H1 (cell line): ENCODE results near the gene CTNNA3. TPM values are rescaled to one million over a fixed set of nuclear protein-coding genes. Genes with fewer than 3 reads are reported as not detected.

Experiments
- CTCF ChIA-PET: fragments of 300-600 bp; sonication (Branson Sonifier 250); formaldehyde crosslinking; loops from one replicate; lab custom pipeline; 2021; ENCODE audit not compliant: partially characterized antibody; lab: Charles Lee
- POLR2A ChIA-PET: fragments of 300-600 bp; sonication (Branson Sonifier 250); formaldehyde crosslinking; loops from one replicate; lab custom pipeline; 2021; ENCODE audit warnings: inconsistent platforms; ENCODE audit not compliant: partially characterized antibody; lab: Charles Lee
- DNase-seq, 2 experiments: peaks; one replicate each; pipeline versions ENCODE4 v3.0.0 to v3.0.0-alpha.2; 2010 to 2022; ENCODE audit warnings: low spot score in 2 of 2, low read depth in 1 of 2, mixed read lengths in 1 of 2
- FAIRE-seq: peaks from 2 replicates; lab custom pipeline; 2011; peaks lifted over from hg19 to GRCh38; lab: Jason Lieb, UNC
- H2AFZ ChIP-seq: 2 replicates; pipeline ENCODE4 v1.8.1; 2012; ENCODE audit warnings: low read length, inconsistent platforms
- H2AK5ac ChIP-seq: 2 replicates; pipeline ENCODE4 v1.6.1; 2013; ENCODE audit warnings: low read depth, low read length
- H2BK120ac ChIP-seq: replicated peaks from 2 replicates; pipeline ENCODE3; 2013; ENCODE audit warnings: low read depth, low read length, inconsistent platforms
- H2BK12ac ChIP-seq: 2 replicates; pipeline ENCODE4 v1.6.1; 2013; ENCODE audit warnings: low read depth, low read length
- H2BK15ac ChIP-seq: 2 replicates; pipeline ENCODE4 v1.6.1; 2013; ENCODE audit warnings: low read length
- H2BK20ac ChIP-seq: 2 replicates; pipeline ENCODE4 v1.6.1; 2013; ENCODE audit warnings: low read length
- H2BK5ac ChIP-seq: 2 replicates; pipeline ENCODE4 v1.6.1; 2013; ENCODE audit warnings: low read depth, low read length
- H3K14ac ChIP-seq: 2 replicates; pipeline ENCODE4 v1.6.1; 2013; ENCODE audit warnings: inconsistent platforms; ENCODE audit not compliant: insufficient read length
- H3K18ac ChIP-seq: 2 replicates; pipeline ENCODE4 v1.6.1; 2013; ENCODE audit warnings: low read length; ENCODE audit errors: extremely low read depth
- H3K23ac ChIP-seq: 2 replicates; pipeline ENCODE4 v1.6.1; 2013; ENCODE audit warnings: inconsistent platforms; ENCODE audit not compliant: insufficient read length
- H3K23me2 ChIP-seq: 2 replicates; pipeline ENCODE4 v1.6.1; 2013; ENCODE audit warnings: low read depth, low read length
- H3K27ac ChIP-seq: 2 replicates; pipeline ENCODE4 v1.6.1; 2011; ENCODE audit warnings: low read depth, low read length, inconsistent platforms
- H3K27me3 ChIP-seq, 4 experiments: replicated peaks in 1 of 4; 1 replicate in 1 of 4; 2 replicates in 3 of 4; pipeline versions ENCODE4 v1.6.1 to v1.8.1; 2011 to 2013; ENCODE audit warnings: low read length in 3 of 4, mild to moderate bottlenecking in 3 of 4, inconsistent platforms in 2 of 4, mixed read lengths in 2 of 4, moderate library complexity in 1 of 4; ENCODE audit not compliant: control insufficient read depth in 3 of 4, insufficient read depth in 3 of 4; ENCODE audit errors: extremely low read depth in 1 of 4
- H3K36me3 ChIP-seq, 4 experiments: 2 replicates each; pipeline versions ENCODE4 v1.6.1 to v1.8.1; 2011 to 2013; ENCODE audit warnings: mild to moderate bottlenecking in 4 of 4, low read length in 3 of 4, moderate library complexity in 2 of 4, control low read depth in 1 of 4, inconsistent platforms in 1 of 4; ENCODE audit not compliant: insufficient read depth in 4 of 4, control insufficient read depth in 2 of 4
- H3K4ac ChIP-seq: replicated peaks from 2 replicates; pipeline ENCODE3; 2013; ENCODE audit warnings: low read length, low read depth, mixed read lengths, inconsistent platforms; ENCODE audit not compliant: insufficient read length
- H3K4me1 ChIP-seq, 4 experiments: replicated peaks in 1 of 4; 1 replicate in 1 of 4; 2 replicates in 3 of 4; pipeline versions ENCODE4 v1.6.1 to v1.8.1; 2011 to 2013; ENCODE audit warnings: low read length in 3 of 4, inconsistent platforms in 2 of 4, mixed read lengths in 1 of 4; ENCODE audit not compliant: insufficient read depth in 4 of 4, control insufficient read depth in 3 of 4
- H3K4me2 ChIP-seq, 2 experiments: 2 replicates each; pipeline versions ENCODE4 v1.6.1 to v1.8.1; 2011 to 2013; ENCODE audit warnings: low read depth in 2 of 2, low read length in 2 of 2, control low read depth in 1 of 2, inconsistent platforms in 1 of 2, mild to moderate bottlenecking in 1 of 2; ENCODE audit not compliant: insufficient read depth in 1 of 2
- H3K4me3 ChIP-seq, 4 experiments: fragments of 200-600, 300-600 bp in 1 of 4; sonication (generic), shearing (Covaris generic), sonication (Bioruptor Twin) in 1 of 4; 2 replicates each; pipeline versions ENCODE4 v1.5.1 to v1.8.1; 2011 to 2016; ENCODE audit warnings: low read length in 4 of 4, low read depth in 3 of 4, control low read depth in 2 of 4, inconsistent platforms in 2 of 4, mild to moderate bottlenecking in 2 of 4, mixed read lengths in 1 of 4, moderate library complexity in 1 of 4; ENCODE audit not compliant: insufficient read depth in 2 of 4; ENCODE audit errors: extremely low read depth in 1 of 4
- H3K56ac ChIP-seq: replicated peaks from 2 replicates; pipeline ENCODE3; 2013; ENCODE audit warnings: low read depth, mild to moderate bottlenecking, mixed read lengths, low read length, inconsistent platforms; ENCODE audit not compliant: insufficient read length
- H3K79me1 ChIP-seq: 2 replicates; pipeline ENCODE4 v1.6.1; 2013; ENCODE audit warnings: low read depth, low read length, control low read depth
- H3K79me2 ChIP-seq, 2 experiments: 2 replicates each; pipeline versions ENCODE4 v1.6.1 to v1.8.1; 2012 to 2013; ENCODE audit warnings: low read length in 2 of 2, mild to moderate bottlenecking in 2 of 2, inconsistent platforms in 1 of 2; ENCODE audit not compliant: insufficient read depth in 2 of 2, control insufficient read depth in 1 of 2
- H3K9ac ChIP-seq, 4 experiments: replicated peaks in 1 of 4; 1 replicate in 1 of 4; 2 replicates in 3 of 4; pipeline versions ENCODE4 v1.6.1 to v1.8.1; 2011 to 2013; ENCODE audit warnings: low read depth in 3 of 4, low read length in 3 of 4, control low read depth in 2 of 4, mild to moderate bottlenecking in 2 of 4, moderate library complexity in 2 of 4, inconsistent platforms in 1 of 4; ENCODE audit errors: extremely low read depth in 1 of 4
- H3K9me3 ChIP-seq, 2 experiments: 2 replicates each; pipeline versions ENCODE4 v1.6.1 to v1.8.1; 2012 to 2013; ENCODE audit warnings: mild to moderate bottlenecking in 2 of 2, moderate library complexity in 2 of 2, control low read depth in 1 of 2, inconsistent platforms in 1 of 2, low read depth in 1 of 2, low read length in 1 of 2, mixed read lengths in 1 of 2; ENCODE audit not compliant: insufficient read depth in 2 of 2
- H4K20me1 ChIP-seq, 2 experiments: replicated peaks in 1 of 2; 2 replicates each; pipeline versions ENCODE3 to v1.8.1; 2011 to 2013; ENCODE audit warnings: inconsistent platforms in 2 of 2, low read length in 2 of 2, mild to moderate bottlenecking in 1 of 2; ENCODE audit not compliant: insufficient read depth in 2 of 2, control insufficient read depth in 1 of 2
- H4K5ac ChIP-seq: 2 replicates; pipeline ENCODE4 v1.6.1; 2013; ENCODE audit warnings: low read length, low read depth, mixed read lengths, inconsistent platforms; ENCODE audit not compliant: insufficient read length
- H4K8ac ChIP-seq: 2 replicates; pipeline ENCODE4 v1.8.0; 2013; ENCODE audit warnings: mild to moderate bottlenecking, moderate library complexity, low read length, inconsistent platforms; ENCODE audit not compliant: insufficient read depth; ENCODE audit errors: extremely low read depth
- H4K91ac ChIP-seq: replicated peaks from 2 replicates; pipeline ENCODE3; 2013; ENCODE audit warnings: low read length, mixed read lengths, inconsistent platforms; ENCODE audit not compliant: insufficient read length
- ATF2 ChIP-seq: IDR thresholded peaks from 2 replicates; pipeline ENCODE4 v1.6.1; 2012; ENCODE audit warnings: low read length, inconsistent platforms
- CBX5 ChIP-seq: fragments of 300-800, 300-1000 bp; sonication (generic); IDR thresholded peaks from 2 replicates; pipeline ENCODE4 v1.7.1; 2016; ENCODE audit warnings: antibody characterized with exemption, low read length, low read depth
- EGR1 ChIP-seq: IDR thresholded peaks from 2 replicates; pipeline ENCODE4 v1.6.1; 2011; ENCODE audit warnings: low read depth, low read length, borderline replicate concordance
- HDAC2 ChIP-seq, 2 experiments: fragments of 300-600 bp in 1 of 2; sonication (generic) in 1 of 2; IDR thresholded peaks; 2 replicates each; pipeline ENCODE4 v1.6.1; 2011 to 2012; ENCODE audit warnings: low read depth in 2 of 2, low read length in 2 of 2, mild to moderate bottlenecking in 2 of 2, moderate library complexity in 2 of 2, borderline replicate concordance in 1 of 2, inconsistent platforms in 1 of 2
- HDAC6 ChIP-seq: IDR thresholded peaks from one replicate; pipeline ENCODE4 v1.7.1; 2012; ENCODE audit warnings: low read depth, mild to moderate bottlenecking, inconsistent platforms, low read length, moderate library complexity
- KDM5A ChIP-seq: fragments of 200-600 bp; IDR thresholded peaks from 2 replicates; pipeline ENCODE4 v1.7.1; 2012; ENCODE audit warnings: mild to moderate bottlenecking, low read length, inconsistent platforms, mixed read lengths
- NANOG ChIP-seq: IDR thresholded peaks from 2 replicates; pipeline ENCODE4 v1.6.1; 2011; ENCODE audit warnings: low read length, low read depth, mild to moderate bottlenecking, inconsistent platforms; ENCODE audit not compliant: insufficient read depth, poor library complexity, severe bottlenecking
- PHF8 ChIP-seq: fragments of 200-600 bp; sonication (generic); conservative IDR thresholded peaks from 2 replicates; pipeline ENCODE4 v1.7.1; 2012; ENCODE audit warnings: low read depth, mild to moderate bottlenecking, inconsistent platforms, low read length, moderate library complexity
- RNF2 ChIP-seq: fragments of 200-900, 300-1000 bp; sonication (generic); IDR thresholded peaks from 2 replicates; pipeline ENCODE4 v1.7.1; 2016; ENCODE audit warnings: borderline replicate concordance, low read depth, mild to moderate bottlenecking, antibody characterized with exemption, low read length; ENCODE audit not compliant: poor library complexity, severe bottlenecking; ENCODE audit errors: missing control alignments
- SP1 ChIP-seq: IDR thresholded peaks from 2 replicates; pipeline ENCODE4 v1.6.1; 2011; ENCODE audit warnings: low read depth, low read length
- SP2 ChIP-seq: IDR thresholded peaks from 2 replicates; pipeline ENCODE4 v1.6.1; 2012; ENCODE audit warnings: mild to moderate bottlenecking, low read length, inconsistent platforms
- TAF1 ChIP-seq: IDR thresholded peaks from 2 replicates; pipeline ENCODE4 v1.6.1; 2011; ENCODE audit warnings: mild to moderate bottlenecking, low read depth, low read length
- WGBS, 2 experiments: shearing (Covaris generic) in 1 of 2; methylation state at CpG; one replicate each; pipeline versions ENCODE4 v1.1.6 to v1.1.7; 2013 to 2015; ENCODE audit warnings: low lambda C conversion rate in 2 of 2, mixed read lengths in 2 of 2, inconsistent platforms in 1 of 2, low coverage in 1 of 2, missing lambda C conversion rate in 1 of 2; ENCODE audit not compliant: insufficient replicate concordance in 2 of 2, insufficient coverage in 1 of 2, insufficient read length in 1 of 2; ENCODE audit errors: extremely low coverage in 1 of 2, missing lambda C conversion rate in 1 of 2; 5-methylcytosine and 5-hydroxymethylcytosine counted together
- polyA plus RNA-seq, 7 experiments: library from polyadenylated mRNA; depleted of rRNA in 3 of 7; stranded (reverse) in 5 of 7; unstranded in 2 of 7; fragments of >200 nt in 5 of 7; fragments of 200-250 nt in 2 of 7; gene quantifications; 1 replicate in 5 of 7; 2 replicates in 1 of 7; 4 replicates in 1 of 7; pipeline versions ENCODE4 v1.2.1 to v1.2.3, GENCODE V29; 2011 to 2013; ENCODE audit warnings: missing spikeins in 2 of 7, mixed read lengths in 2 of 7
- total RNA-seq: library from RNA; stranded (reverse); fragmentation: NEBNext Ultra II Directional; extraction: Animal tissue kit (Norgen Biotek cat#: 25700); gene quantifications from 2 replicates; pipeline ENCODE4 v1.2.1, GENCODE V29; 2021

The CTNNA3 gene
- total and polyA plus RNA-seq, 2 of the 8 experiments (the other 6 are each of a cell fraction or from before 2014, with no cell fraction given), result 1.3 to 1.5 TPM

- H3K4me2 ChIP-seq, result peak overlapping the region; percentile 69 to 97; a peak in 3 of 4 replicates
- DNase-seq (no peak), FAIRE-seq (no peak)
- no peak overlapping the region for H4K8ac ChIP-seq
- ChIA-PET POLR2A (no interaction called here), CTCF (interaction anchor here (0.6 to 5.6 kb wide), 11 partner anchors 11 to 1349 kb away, joined by 3 to 33 read pairs (median 3); no protein-coding TSS in a partner anchor)
- WGBS, 2 experiments, result 59% methylated on average over 3 of the region's 3 CpGs; no CpG with 5 or more reads in 1 of the 2 experiments
- no peaks in the 10 kb centered on the region for H3K9me3 ChIP-seq
- H3K4me3 ChIP-seq, result peak overlapping the region in 2 of 4 experiments; percentile 38 to 57; a peak in 3 of 8 replicates
- no peaks in the 10 kb centered on the region for H3K36me3 ChIP-seq
- no peaks in the 10 kb centered on the region for H4K20me1 ChIP-seq
- H4K91ac ChIP-seq, result no peak overlapping the region
- H2BK12ac ChIP-seq, result no peak overlapping the region
- no peak overlapping the region for H3K14ac ChIP-seq
- H2AFZ ChIP-seq, result no peak overlapping the region
- no peak overlapping the region for H2AK5ac ChIP-seq
- no peak overlapping the region for H3K18ac ChIP-seq
- H2BK120ac ChIP-seq, result no peak overlapping the region
- peaks cover 0 to 21% (median 18%) of the 10 kb centered on the region in 4 experiments; a peak in 6 of 7 replicates for H3K27me3 ChIP-seq
- H2BK20ac ChIP-seq, result no peak overlapping the region
- H3K23ac ChIP-seq, result no peak overlapping the region
- H3K79me1 ChIP-seq, result no peaks in the 10 kb centered on the region
- H3K56ac ChIP-seq, result no peak overlapping the region
- H3K23me2 ChIP-seq, result peaks cover 3% of the 10 kb centered on the region; the same call in 1 of the 2 replicates
- H3K27ac ChIP-seq, result no peak overlapping the region
- no peaks in the 10 kb centered on the region for H3K79me2 ChIP-seq
- H3K4me1 ChIP-seq, result peaks cover 2 to 16% (median 12%) of the 10 kb centered on the region in 4 experiments
- H3K9ac ChIP-seq, result no peak overlapping the region
- H2BK15ac ChIP-seq, result no peak overlapping the region
- H4K5ac ChIP-seq, result no peak overlapping the region
- H2BK5ac ChIP-seq, result no peak overlapping the region
- H3K4ac ChIP-seq, result no peak overlapping the region
- TF ChIP-seq RNF2 (no peak), PHF8 (no peak), NANOG (no peak), HDAC2 (IDR thresholded peaks at IDR 0.05; ENCODE audit: borderline replicate concordance in 1 of 2, low read depth in 2 of 2, low read length in 2 of 2) (no peak), KDM5A (no peak), ATF2 (no peak), CBX5 (no peak), EGR1 (no peak), HDAC6 (no peak), TAF1 (no peak), SP2 (no peak), SP1 (no peak)
Observed at GRCh38 chr10:66928776-66929175, 767.2 kb downstream of the CTNNA3 start.
